ENCODE results near the gene NACC2. TPM values are rescaled to one million over a fixed set of nuclear protein-coding genes. Genes with fewer than 3 reads are reported as not detected.

The NACC2 gene
- total RNA-seq, 6 experiments from 2014 or later = 38.2 to 46.7 (median 40.2) TPM

DNA sequence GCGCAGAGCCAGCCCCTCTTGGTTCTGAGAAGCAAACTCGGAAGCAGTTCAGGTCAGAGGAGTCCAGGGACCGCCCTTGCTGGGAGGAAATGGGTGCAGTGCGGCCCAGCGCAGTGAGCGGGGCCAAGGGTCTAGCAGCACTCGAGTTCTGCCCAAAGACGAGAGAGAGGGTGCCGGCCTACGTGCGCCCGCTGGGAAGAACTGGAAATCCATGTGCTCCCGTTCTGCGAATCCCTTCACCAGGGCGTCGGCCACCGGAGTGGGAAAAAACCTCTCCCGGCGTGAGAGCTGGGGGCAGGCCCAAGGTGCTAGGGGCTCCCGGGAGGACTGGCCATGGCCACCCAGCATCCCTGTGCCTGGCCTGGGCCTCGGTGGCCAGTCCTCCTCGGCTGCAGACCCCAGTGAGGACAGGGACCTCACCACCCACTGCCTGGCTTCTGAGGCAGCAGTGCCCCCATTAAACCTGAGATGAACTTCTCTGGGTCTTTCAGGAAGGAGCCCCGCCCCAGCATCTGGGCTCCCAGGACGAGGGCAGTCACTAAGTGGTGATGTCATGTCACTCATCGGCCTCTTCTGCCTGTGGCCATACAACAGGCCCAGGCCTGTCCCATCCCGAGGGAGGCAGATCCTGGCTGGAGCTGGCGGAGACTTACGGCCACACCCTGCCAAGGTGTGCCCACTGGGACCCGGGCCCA lies 13.0 kb upstream of the NACC2 start:
- DNase-seq = no peak
- H3K4me1 Mint-ChIP-seq (ENCODE audit: low read depth) = peaks cover 24% of the 10 kb centered on the region

DNA sequence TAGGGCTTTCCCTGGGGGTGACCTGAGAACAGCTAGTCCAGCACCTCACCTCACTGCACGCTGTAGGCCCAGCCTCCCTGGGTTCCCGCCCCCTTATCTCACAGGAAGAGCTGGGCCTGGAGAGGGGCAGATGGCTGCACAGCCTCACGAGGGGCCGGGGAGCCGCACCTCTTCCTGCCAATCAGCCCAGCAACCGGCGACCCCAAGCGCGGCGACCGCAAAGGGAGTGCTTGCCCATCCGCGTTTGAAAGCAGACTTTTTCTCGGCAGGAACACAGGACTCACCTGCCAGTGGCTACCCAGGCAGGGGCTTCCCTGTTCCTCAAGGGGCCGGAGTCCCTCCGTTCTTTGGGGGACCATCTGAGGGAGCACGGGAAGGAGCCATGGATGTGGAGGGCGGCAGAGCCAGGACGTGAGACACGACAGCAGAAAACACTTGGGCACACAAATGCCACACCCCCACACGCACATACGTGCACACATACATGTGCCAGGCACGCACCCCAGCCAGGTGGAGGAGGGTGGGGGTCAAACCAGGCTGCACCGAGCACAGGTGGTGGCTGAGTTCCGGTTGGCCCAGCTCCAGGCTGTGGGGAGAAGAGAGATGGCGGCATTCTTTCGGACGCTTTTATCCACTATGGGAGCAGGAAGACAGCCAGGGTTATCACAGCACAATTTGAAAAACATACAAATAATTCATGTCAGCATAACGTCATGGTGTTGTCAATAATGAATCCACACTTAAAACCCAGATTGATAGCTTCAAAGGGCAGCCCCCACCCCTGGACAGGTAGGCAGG lies 12.3 kb upstream of the NACC2 start:
- TF ChIP-seq, protein P1, sequence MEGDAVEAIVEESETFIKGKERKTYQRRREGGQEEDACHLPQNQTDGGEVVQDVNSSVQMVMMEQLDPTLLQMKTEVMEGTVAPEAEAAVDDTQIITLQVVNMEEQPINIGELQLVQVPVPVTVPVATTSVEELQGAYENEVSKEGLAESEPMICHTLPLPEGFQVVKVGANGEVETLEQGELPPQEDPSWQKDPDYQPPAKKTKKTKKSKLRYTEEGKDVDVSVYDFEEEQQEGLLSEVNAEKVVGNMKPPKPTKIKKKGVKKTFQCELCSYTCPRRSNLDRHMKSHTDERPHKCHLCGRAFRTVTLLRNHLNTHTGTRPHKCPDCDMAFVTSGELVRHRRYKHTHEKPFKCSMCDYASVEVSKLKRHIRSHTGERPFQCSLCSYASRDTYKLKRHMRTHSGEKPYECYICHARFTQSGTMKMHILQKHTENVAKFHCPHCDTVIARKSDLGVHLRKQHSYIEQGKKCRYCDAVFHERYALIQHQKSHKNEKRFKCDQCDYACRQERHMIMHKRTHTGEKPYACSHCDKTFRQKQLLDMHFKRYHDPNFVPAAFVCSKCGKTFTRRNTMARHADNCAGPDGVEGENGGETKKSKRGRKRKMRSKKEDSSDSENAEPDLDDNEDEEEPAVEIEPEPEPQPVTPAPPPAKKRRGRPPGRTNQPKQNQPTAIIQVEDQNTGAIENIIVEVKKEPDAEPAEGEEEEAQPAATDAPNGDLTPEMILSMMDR (IDR thresholded peaks at IDR 0.05) = no peak
- DNase-seq = no peak
- Mint-ChIP-seq H3K4me3 (no peak overlapping the region), H3K27me3 (ENCODE audit: insufficient read depth) (peaks cover 5% of the 10 kb centered on the region), H3K27ac (no peak overlapping the region; the same call in 1 of the 2 replicates), H3K9me3 (no peaks in the 10 kb centered on the region), H3K4me1 (ENCODE audit: low read depth) (peaks cover 24% of the 10 kb centered on the region), H3K36me3 (ENCODE audit: low read depth) (no peaks in the 10 kb centered on the region)

More for the DNA sequence above, 13.0 kb upstream of the NACC2 start:
- Mint-ChIP-seq H3K27me3 (ENCODE audit: insufficient read depth) (peaks cover 5% of the 10 kb centered on the region), H3K4me3 (no peak overlapping the region), H3K9me3 (no peaks in the 10 kb centered on the region), H3K36me3 (ENCODE audit: low read depth) (no peaks in the 10 kb centered on the region), H3K27ac (no peak overlapping the region; the same call in 1 of the 2 replicates)
- TF ChIP-seq, protein P1 (IDR thresholded peaks at IDR 0.05) = no peak

DNA sequence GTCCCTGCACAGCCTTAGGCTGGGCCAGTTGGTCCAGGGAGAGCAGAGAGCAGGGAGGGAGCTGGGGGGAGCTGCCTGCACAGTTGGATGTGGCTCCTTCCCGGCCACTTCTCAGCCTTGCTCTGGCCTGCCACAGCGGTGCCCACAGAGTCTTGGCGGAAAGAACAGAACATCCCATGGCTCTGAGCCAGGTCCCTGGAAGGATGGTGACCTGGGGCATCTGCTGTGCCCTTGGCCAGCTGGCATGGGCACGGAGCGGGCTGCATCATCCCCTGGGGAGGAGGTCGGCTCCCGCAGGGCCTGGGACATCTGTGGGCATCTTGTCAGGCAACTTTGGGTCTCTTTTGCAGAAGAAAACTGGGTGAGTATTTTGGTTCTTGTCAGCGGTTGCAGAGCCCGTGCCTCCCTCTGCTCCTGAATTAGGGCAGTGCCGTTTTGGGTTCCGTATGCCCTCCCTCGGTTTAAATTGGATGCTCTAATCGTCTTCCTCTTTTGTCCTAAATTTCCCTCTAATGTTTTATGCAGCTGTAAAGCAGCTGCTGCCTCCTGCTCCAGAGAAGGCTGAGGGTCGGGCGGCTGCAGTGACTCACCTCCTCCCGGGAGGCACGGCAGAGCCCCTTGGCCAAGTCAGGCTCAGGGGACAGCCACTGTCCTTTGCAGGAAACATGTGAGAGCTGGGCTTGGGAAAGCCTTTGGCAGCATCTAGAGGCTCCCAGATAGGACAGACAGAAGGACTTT lies 10.5 kb upstream of the NACC2 start:
- H3K27ac Mint-ChIP-seq = no peak overlapping the region
- peaks cover 23% of the 10 kb centered on the region for H3K4me1 Mint-ChIP-seq (ENCODE audit: low read depth)
- TF ChIP-seq, protein P1 (IDR thresholded peaks at IDR 0.05) = no peak

DNA sequence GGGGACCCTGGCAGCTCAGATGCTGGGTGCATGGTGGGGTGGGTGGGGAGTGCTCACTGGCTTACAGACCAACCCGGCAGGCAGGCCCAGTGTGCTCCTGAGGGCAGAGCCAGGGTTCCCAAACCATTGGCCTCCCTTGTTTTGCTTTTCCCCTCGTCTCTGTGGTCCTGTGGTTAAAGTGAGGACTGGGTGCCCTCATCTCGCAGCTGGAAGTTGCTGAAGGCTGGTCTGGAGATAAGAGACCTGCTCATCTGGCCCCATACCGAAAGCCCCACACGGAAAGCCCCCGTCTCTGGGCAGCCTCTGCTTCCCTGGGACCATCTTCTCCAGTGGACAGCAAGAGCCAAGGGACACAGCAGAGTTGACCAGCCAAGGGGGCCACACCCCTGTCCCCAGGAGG lies 9.8 kb upstream of the NACC2 start:
- H3K27me3 Mint-ChIP-seq (ENCODE audit: insufficient read depth) = peaks cover 5% of the 10 kb centered on the region
- peaks cover 17% of the 10 kb centered on the region for H3K4me1 Mint-ChIP-seq (ENCODE audit: low read depth)
- no peak overlapping the region for H3K4me3 Mint-ChIP-seq
- TF ChIP-seq, protein P1 (IDR thresholded peaks at IDR 0.05) = no peak
- H3K9me3 Mint-ChIP-seq = no peaks in the 10 kb centered on the region
- DNase-seq = no peak
- H3K27ac Mint-ChIP-seq = no peak overlapping the region
- no peaks in the 10 kb centered on the region for H3K36me3 Mint-ChIP-seq (ENCODE audit: low read depth)

More for the DNA sequence above, 10.5 kb upstream of the NACC2 start:
- Mint-ChIP-seq H3K9me3 (no peaks in the 10 kb centered on the region), H3K27me3 (ENCODE audit: insufficient read depth) (peaks cover 5% of the 10 kb centered on the region), H3K4me3 (peak overlapping the region; percentile 31), H3K36me3 (ENCODE audit: low read depth) (no peaks in the 10 kb centered on the region)
- no peak for DNase-seq

DNA sequence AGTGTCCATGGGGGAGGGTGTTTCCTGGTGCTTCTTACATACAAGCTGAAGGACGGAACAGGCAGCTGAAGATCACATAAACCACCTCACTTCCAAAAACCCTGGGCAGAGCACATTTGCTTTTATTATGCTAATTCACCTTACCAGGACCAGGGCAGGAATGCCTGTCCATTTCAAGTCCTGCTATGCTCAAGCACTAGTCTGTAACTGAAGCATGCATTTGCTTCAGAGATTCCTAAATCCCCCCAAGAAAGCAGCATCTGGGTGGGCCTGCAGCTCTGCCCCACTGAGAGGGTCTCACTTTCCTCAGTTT lies 9.4 kb upstream of the NACC2 start:
- H3K27me3 Mint-ChIP-seq (ENCODE audit: insufficient read depth) = peaks cover 5% of the 10 kb centered on the region
- H3K4me1 Mint-ChIP-seq (ENCODE audit: low read depth) = peaks cover 17% of the 10 kb centered on the region
- H3K4me3 Mint-ChIP-seq = no peak overlapping the region
- TF ChIP-seq, protein P1 (IDR thresholded peaks at IDR 0.05) = no peak
- no peak overlapping the region for H3K27ac Mint-ChIP-seq
- no peaks in the 10 kb centered on the region for H3K36me3 Mint-ChIP-seq (ENCODE audit: low read depth)
- no peaks in the 10 kb centered on the region for H3K9me3 Mint-ChIP-seq
- DNase-seq = no peak

All from HFFc6 (cell line).